OCI-LY1 (cell line): ENCODE results near the gene SCN7A.
"Not testable (repeated sequence)": the region's sequence is repeated elsewhere in the genome, so short reads cannot be mapped to it uniquely, and the experiment has no call there.

Experiments
- H2AFZ ChIP-seq: fragments of 200-600 bp; sonication (generic), shearing (Covaris generic); 2 replicates; pipeline ENCODE4 v1.6.0; 2014; ENCODE audit warnings: antibody characterized with exemption, mild to moderate bottlenecking, low read length
- H3F3A ChIP-seq: fragments of 200-600 bp; sonication (generic), shearing (Covaris generic); 2 replicates; pipeline ENCODE4 v1.6.0; 2014; ENCODE audit warnings: mild to moderate bottlenecking, antibody characterized with exemption, low read length, moderate library complexity; ENCODE audit not compliant: insufficient read depth
- H3K27ac ChIP-seq: fragments of 200-600 bp; sonication (generic); 2 replicates; pipeline ENCODE4 v1.5.1; 2014; ENCODE audit warnings: low read length, mixed run types, mild to moderate bottlenecking, low read depth; ENCODE audit not compliant: poor library complexity, severe bottlenecking
- H3K27me3 ChIP-seq: fragments of 200-600 bp; sonication (generic); 2 replicates; pipeline ENCODE4 v1.6.0; 2014; ENCODE audit warnings: antibody characterized with exemption, mild to moderate bottlenecking, low read length, moderate library complexity; ENCODE audit not compliant: insufficient read depth
- H3K36me3 ChIP-seq: fragments of 200-600 bp; sonication (generic); 2 replicates; pipeline ENCODE4 v1.6.1; 2014; ENCODE audit warnings: mild to moderate bottlenecking, antibody characterized with exemption, low read length, moderate library complexity, mixed read lengths; ENCODE audit not compliant: insufficient read depth
- H3K4me1 ChIP-seq: fragments of 200-600 bp; sonication (generic); 2 replicates; pipeline ENCODE4 v1.5.1; 2014; ENCODE audit warnings: mild to moderate bottlenecking, low read length, moderate library complexity; ENCODE audit not compliant: insufficient read depth, severe bottlenecking
- H3K4me2 ChIP-seq: fragments of 200-600 bp; sonication (generic), shearing (Covaris generic); 2 replicates; pipeline ENCODE4 v1.6.1; 2014; ENCODE audit warnings: low read length
- H3K4me3 ChIP-seq: fragments of 200-600 bp; sonication (generic); 2 replicates; pipeline ENCODE4 v1.5.1; 2014; ENCODE audit warnings: low read length, low read depth, mild to moderate bottlenecking, mixed read lengths; ENCODE audit not compliant: poor library complexity, severe bottlenecking
- H3K79me2 ChIP-seq: fragments of 200-600 bp; shearing (Covaris generic); 2 replicates; pipeline ENCODE4 v1.6.1; 2016; ENCODE audit warnings: mixed run types, low read length, mixed read lengths; ENCODE audit not compliant: insufficient read depth
- H3K9ac ChIP-seq: fragments of 200-600 bp; sonication (generic), shearing (Covaris generic); 2 replicates; pipeline ENCODE4 v1.6.1; 2014; ENCODE audit warnings: mild to moderate bottlenecking, low read length, mixed read lengths
- H3K9me2 ChIP-seq: fragments of 200-600 bp; sonication (generic), shearing (Covaris generic); 2 replicates; pipeline ENCODE4 v1.6.1; 2014; ENCODE audit warnings: low read depth, mild to moderate bottlenecking, low read length, mixed read lengths
- H3K9me3 ChIP-seq: fragments of 200-600 bp; shearing (Covaris generic); 2 replicates; pipeline ENCODE4 v1.6.1; 2014; ENCODE audit warnings: low read length, mixed read lengths
- H4K20me1 ChIP-seq: fragments of 200-600 bp; sonication (generic), shearing (Covaris generic); 2 replicates; pipeline ENCODE4 v1.6.0; 2016; ENCODE audit warnings: mild to moderate bottlenecking, low read length; ENCODE audit not compliant: insufficient read depth
- CTCF ChIP-seq: fragments of 200-600 bp; sonication (generic), shearing (Covaris generic); IDR thresholded peaks from 2 replicates; pipeline ENCODE4 v1.5.1; 2017; ENCODE audit warnings: mild to moderate bottlenecking, antibody characterized with exemption, low read length, moderate library complexity, mixed read lengths
- EZH2 ChIP-seq: fragments of 200-600 bp; sonication (generic), shearing (Covaris generic); IDR thresholded peaks from 2 replicates; pipeline ENCODE4 v1.8.0; 2017; ENCODE audit warnings: borderline replicate concordance, mixed run types, mild to moderate bottlenecking, antibody characterized with exemption, low read length, moderate library complexity, mixed read lengths

The SCN7A gene

GRCh38 chr2:166360426-166360825 lies 133.6 kb downstream of the SCN7A start:
- Histone ChIP-seq H3K27ac (no peak overlapping the region), H3K27me3 (no peaks in the 10 kb centered on the region)

GRCh38 chr2:166357950-166358321 lies 136.1 kb downstream of the SCN7A start:
- H3K79me2 ChIP-seq, H3K9ac ChIP-seq, H3K4me3 ChIP-seq, H3K27ac ChIP-seq, H3K36me3 ChIP-seq, H3K9me3 ChIP-seq, H3K4me2 ChIP-seq, H4K20me1 ChIP-seq, H2AFZ ChIP-seq, H3K9me2 ChIP-seq, H3K27me3 ChIP-seq, H3F3A ChIP-seq, H3K4me1 ChIP-seq: not testable (repeated sequence)

More at GRCh38 chr2:166360426-166360825, 133.6 kb downstream of the SCN7A start:
- H3K9me2 ChIP-seq, result no peaks in the 10 kb centered on the region
- H4K20me1 ChIP-seq, result no peaks in the 10 kb centered on the region
- TF ChIP-seq CTCF (no peak), EZH2 (no peak)
- H3K9me3 ChIP-seq, result no peaks in the 10 kb centered on the region
- no peaks in the 10 kb centered on the region for H3K4me1 ChIP-seq
- H3K9ac ChIP-seq, result no peak overlapping the region
- no peaks in the 10 kb centered on the region for H3K36me3 ChIP-seq
- no peaks in the 10 kb centered on the region for H3K79me2 ChIP-seq
- H3F3A ChIP-seq, result no peaks in the 10 kb centered on the region
- no peak overlapping the region for H2AFZ ChIP-seq
- no peak overlapping the region for H3K4me2 ChIP-seq
- H3K4me3 ChIP-seq, result no peak overlapping the region

- Histone ChIP-seq H3K9me3 (no peaks in the 10 kb centered on the region), H3K4me2 (no peak overlapping the region), H3F3A (no peaks in the 10 kb centered on the region), H3K79me2 (no peaks in the 10 kb centered on the region), H3K36me3 (no peaks in the 10 kb centered on the region), H3K27me3 (no peaks in the 10 kb centered on the region), H3K4me1 (no peaks in the 10 kb centered on the region), H3K27ac (no peak overlapping the region), H3K9me2 (no peaks in the 10 kb centered on the region), H3K9ac (no peak overlapping the region), H2AFZ (no peak overlapping the region), H4K20me1 (no peaks in the 10 kb centered on the region), H3K4me3 (no peak overlapping the region)
- no peak for TF ChIP-seq CTCF
- no peak for TF ChIP-seq EZH2
Measured at GRCh38 chr2:166357068-166357949, 136.7 kb downstream of the SCN7A start.
